GM12878 (cell line): ENCODE results near the gene PI4KA. TPM values are rescaled to one million over a fixed set of nuclear protein-coding genes. Genes with fewer than 3 reads are reported as not detected.

ENCODE experiments used
- ATAC-seq: fragments of 200-7000 bp; cut with Tn5 transposase; 3 replicates; pipeline ENCODE4 v1.9.1; 2020; ENCODE audit warnings: mild to moderate bottlenecking, moderate library complexity
- BruUV-seq: library from RNA; stranded (reverse); fragments of 400-500 nt; replicated peaks from 2 replicates; lab custom pipeline; 2021; lab: Mats Ljungman, UMichigan
- CTCF ChIA-PET: fragments of 300-600 bp; sonication (Branson Sonifier 250); formaldehyde crosslinking; extraction: SDS; loops from one replicate; lab custom pipeline; 2021; ENCODE audit warnings: inconsistent platforms; lab: Yijun Ruan, JAX
- POLR2A ChIA-PET: fragments of 350-600 bp; formaldehyde crosslinking; extraction: SDS; loops from one replicate; lab custom pipeline; 2021; ENCODE audit warnings: inconsistent platforms; lab: Charles Lee
- RAD21 ChIA-PET: fragments of 300-600 bp; sonication (Branson Sonifier 250); formaldehyde crosslinking; loops from one replicate; lab custom pipeline; 2023; ENCODE audit warnings: antibody characterized with exemption; ENCODE audit not compliant: unreplicated experiment; lab: Charles Lee
- SMC1A ChIA-PET: fragments of 300-600 bp; sonication (Branson Sonifier 250); formaldehyde crosslinking; loops from one replicate; lab custom pipeline; 2023; ENCODE audit not compliant: unreplicated experiment, uncharacterized antibody; lab: Charles Lee
- DNase-seq: peaks from one replicate; pipeline ENCODE4 v3.0.0-alpha.2; 2011; ENCODE audit warnings: low read depth, low spot score
- FAIRE-seq: peaks from 3 replicates; lab custom pipeline; 2011; peaks lifted over from hg19 to GRCh38; lab: Jason Lieb, UNC
- H2AFZ ChIP-seq: 2 replicates; pipeline ENCODE4 v1.6.0; 2011; ENCODE audit warnings: low read depth, low read length, control low read depth; ENCODE audit not compliant: control insufficient read depth
- H3K27ac ChIP-seq: 2 replicates; pipeline ENCODE4 v1.5.1; 2011; ENCODE audit warnings: control low read depth; ENCODE audit not compliant: control insufficient read depth, insufficient read depth
- H3K27me3 ChIP-seq, 2 experiments: replicated peaks in 1 of 2; 2 replicates each; pipeline versions ENCODE4 v1.6.0 to v1.6.1; 2011; ENCODE audit warnings: low read length in 1 of 2; ENCODE audit not compliant: control insufficient read depth in 2 of 2, insufficient read depth in 2 of 2
- H3K36me3 ChIP-seq, 2 experiments: 2 replicates each; pipeline ENCODE4 v1.5.1; 2011; ENCODE audit warnings: low read length in 1 of 2; ENCODE audit not compliant: control insufficient read depth in 2 of 2, insufficient read depth in 2 of 2
- H3K4me1 ChIP-seq: 2 replicates; pipeline ENCODE4 v1.6.1; 2011; ENCODE audit warnings: mild to moderate bottlenecking, low read length, moderate library complexity, mixed read lengths; ENCODE audit not compliant: control insufficient read depth, insufficient read depth
- H3K4me2 ChIP-seq: 2 replicates; pipeline ENCODE4 v1.6.0; 2011; ENCODE audit warnings: control low read depth; ENCODE audit not compliant: control insufficient read depth, insufficient read depth
- H3K4me3 ChIP-seq: fragments of 200-600 bp; sonication (generic); 2 replicates; pipeline ENCODE4 v1.5.1; 2016
- H3K79me2 ChIP-seq: 2 replicates; pipeline ENCODE4 v1.6.0; 2011; ENCODE audit warnings: low read length; ENCODE audit not compliant: control insufficient read depth, insufficient read depth
- H3K9ac ChIP-seq: 2 replicates; pipeline ENCODE4 v1.8.0; 2011; ENCODE audit warnings: low read length, control low read depth, mixed read lengths; ENCODE audit not compliant: control insufficient read depth, insufficient read depth
- H3K9me3 ChIP-seq: replicated peaks from 3 replicates; pipeline ENCODE4 v1.5.1; 2011; ENCODE audit warnings: mild to moderate bottlenecking, low read length; ENCODE audit not compliant: control insufficient read depth, insufficient read depth
- H4K20me1 ChIP-seq: 2 replicates; pipeline ENCODE4 v1.6.0; 2011; ENCODE audit not compliant: control insufficient read depth, insufficient read depth
- BHLHE40 ChIP-seq, 2 experiments: fragments of 450-650 bp in 1 of 2; IDR thresholded peaks; 2 replicates each; pipeline ENCODE4 v1.6.1; 2011 to 2017; ENCODE audit warnings: low read depth in 2 of 2, borderline replicate concordance in 1 of 2, improper control_type of control experiment in 1 of 2, low read length in 1 of 2, mild to moderate bottlenecking in 1 of 2
- CBFB ChIP-seq: IDR thresholded peaks from 2 replicates; pipeline ENCODE4 v1.6.1; 2016; ENCODE audit warnings: antibody characterized with exemption, low read depth
- HDAC6 ChIP-seq: fragments of 200-600 bp; sonication (generic); IDR thresholded peaks from one replicate; pipeline ENCODE4 v1.8.0; 2017; ENCODE audit warnings: antibody characterized with exemption; ENCODE audit not compliant: unreplicated experiment
- KAT2A ChIP-seq: conservative IDR thresholded peaks from 2 replicates; pipeline ENCODE4 v1.6.1; 2011; ENCODE audit warnings: low read depth, low read length; ENCODE audit not compliant: control insufficient read depth
- LARP7 ChIP-seq: fragments of 450-650 bp; IDR thresholded peaks from 2 replicates; pipeline ENCODE4 v1.6.1; 2017; ENCODE audit warnings: mild to moderate bottlenecking
- SREBF2 ChIP-seq: IDR thresholded peaks from 2 replicates; pipeline ENCODE4 v1.6.1; 2012; ENCODE audit warnings: mild to moderate bottlenecking, low read length
- ZBED1 ChIP-seq: IDR thresholded peaks from 2 replicates; pipeline ENCODE4 v1.6.1; 2016; ENCODE audit warnings: borderline replicate concordance
- WGBS: methylation state at CpG from one replicate; pipeline ENCODE4 v1.1.6; 2016; ENCODE audit warnings: low lambda C conversion rate; ENCODE audit not compliant: insufficient replicate concordance, insufficient coverage; ENCODE audit errors: missing lambda C conversion rate; 5-methylcytosine and 5-hydroxymethylcytosine counted together
- in situ Hi-C: fragments of 300-500 bp; cut with MboI; formaldehyde crosslinking; loops from 9 replicates; pipeline ENCODE4 v1.14.3; 2018; ENCODE audit warnings: mixed read lengths
- intact Hi-C: fragments of 100-400 bp; cut with micrococcal nuclease; formaldehyde crosslinking; loops from one replicate; pipeline ENCODE4 v1.14.2; 2022; ENCODE audit not compliant: unreplicated experiment
- polyA plus RNA-seq, 11 experiments: library from polyadenylated mRNA; depleted of rRNA in 4 of 11; unstranded in 6 of 11; stranded (reverse) in 5 of 11; fragments of >200 nt; fragmentation: Nextera tagmentation in 4 of 11; fragmentation: Illumina TruSeq in 1 of 11; extraction: Ambion mirVana in 4 of 11; extraction: Trizol in 1 of 11; gene quantifications; 1 replicate in 1 of 11; 2 replicates in 10 of 11; pipeline versions ENCODE4 v1.2.1 to v1.2.3, GENCODE V29; 2011 to 2016; ENCODE audit warnings: inconsistent platforms in 2 of 11, missing spikeins in 2 of 11, low read depth in 1 of 11
- total RNA-seq, 4 experiments: library from RNA; depleted of rRNA in 3 of 4; stranded (reverse); fragments of >200 nt in 3 of 4; fragmentation: Illumina TruSeq in 1 of 4; extraction: Trizol in 1 of 4; gene quantifications; 2 replicates each; pipeline versions ENCODE4 v1.2.1 to v1.2.3, GENCODE V29; 2013 to 2021
- TF ChIP-seq, protein P1 (sequence below): fragments of 450-650 bp; IDR thresholded peaks from 2 replicates; pipeline ENCODE4 v1.6.1; 2018; ENCODE audit warnings: mild to moderate bottlenecking, low read depth, moderate library complexity; ENCODE audit not compliant: partially characterized antibody

Gene PI4KA
- total and polyA plus RNA-seq, 10 of the 15 experiments (the other 5 are each of a cell fraction or from before 2014, with no cell fraction given): 4.2 to 78.4 (median 42.1) TPM

DNA sequence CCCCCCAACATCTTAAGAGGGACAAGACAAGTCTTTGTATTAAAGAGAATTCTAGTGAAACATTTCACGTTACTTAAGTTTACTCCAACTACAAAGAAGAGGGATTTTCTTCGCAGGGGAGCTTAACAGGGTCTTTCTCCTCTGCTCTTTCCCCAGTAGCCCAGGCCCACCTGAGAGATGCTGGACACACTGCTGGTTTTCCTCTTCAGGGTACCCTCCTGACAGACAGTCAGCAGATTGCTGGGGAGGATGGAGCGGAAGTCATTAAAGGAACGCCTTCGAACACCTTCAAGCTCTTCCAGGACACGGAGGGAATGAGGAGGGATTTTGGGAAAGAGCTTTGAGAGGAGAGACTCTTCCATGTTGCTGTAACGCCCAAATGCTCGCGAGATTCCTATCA is 39.1 kb downstream of the PI4KA start:
- SMC1A ChIA-PET: no interaction called here
- CTCF ChIA-PET: no interaction called here
- in situ Hi-C loops: no loop called here
- ATAC-seq: no peak
- RAD21 ChIA-PET: no interaction called here
- POLR2A ChIA-PET: no interaction called here
- intact Hi-C loops: no loop called here
- FAIRE-seq: no peak
- no peak for TF ChIP-seq HDAC6
- no peak for TF ChIP-seq LARP7
- TF ChIP-seq SREBF2: no peak
- no peak for TF ChIP-seq BHLHE40 (IDR thresholded peaks at IDR 0.05; ENCODE audit: borderline replicate concordance in 1 of 2, low read depth in 2 of 2, low read length in 1 of 2)
- TF ChIP-seq, protein P1, sequence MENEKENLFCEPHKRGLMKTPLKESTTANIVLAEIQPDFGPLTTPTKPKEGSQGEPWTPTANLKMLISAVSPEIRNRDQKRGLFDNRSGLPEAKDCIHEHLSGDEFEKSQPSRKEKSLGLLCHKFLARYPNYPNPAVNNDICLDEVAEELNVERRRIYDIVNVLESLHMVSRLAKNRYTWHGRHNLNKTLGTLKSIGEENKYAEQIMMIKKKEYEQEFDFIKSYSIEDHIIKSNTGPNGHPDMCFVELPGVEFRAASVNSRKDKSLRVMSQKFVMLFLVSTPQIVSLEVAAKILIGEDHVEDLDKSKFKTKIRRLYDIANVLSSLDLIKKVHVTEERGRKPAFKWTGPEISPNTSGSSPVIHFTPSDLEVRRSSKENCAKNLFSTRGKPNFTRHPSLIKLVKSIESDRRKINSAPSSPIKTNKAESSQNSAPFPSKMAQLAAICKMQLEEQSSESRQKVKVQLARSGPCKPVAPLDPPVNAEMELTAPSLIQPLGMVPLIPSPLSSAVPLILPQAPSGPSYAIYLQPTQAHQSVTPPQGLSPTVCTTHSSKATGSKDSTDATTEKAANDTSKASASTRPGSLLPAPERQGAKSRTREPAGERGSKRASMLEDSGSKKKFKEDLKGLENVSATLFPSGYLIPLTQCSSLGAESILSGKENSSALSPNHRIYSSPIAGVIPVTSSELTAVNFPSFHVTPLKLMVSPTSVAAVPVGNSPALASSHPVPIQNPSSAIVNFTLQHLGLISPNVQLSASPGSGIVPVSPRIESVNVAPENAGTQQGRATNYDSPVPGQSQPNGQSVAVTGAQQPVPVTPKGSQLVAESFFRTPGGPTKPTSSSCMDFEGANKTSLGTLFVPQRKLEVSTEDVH: no peak
- no peak for TF ChIP-seq CBFB
- TF ChIP-seq KAT2A: no peak
- TF ChIP-seq ZBED1: no peak
- no TSS peak for BruUV-seq
- Histone ChIP-seq H3K27me3 (no peaks in the 10 kb centered on the region), H3K79me2 (no peaks in the 10 kb centered on the region), H3K36me3 (peaks cover 10 to 11% of the 10 kb centered on the region in 2 experiments; a peak in 3 of 4 replicates), H3K9ac (no peak overlapping the region), H3K4me2 (no peak overlapping the region), H3K4me3 (no peak overlapping the region), H3K4me1 (no peaks in the 10 kb centered on the region), H4K20me1 (no peaks in the 10 kb centered on the region), H3K9me3 (no peaks in the 10 kb centered on the region), H3K27ac (no peak overlapping the region), H2AFZ (no peak overlapping the region)
- WGBS: 96% methylated on average over 9 of the region's 9 CpGs
- DNase-seq: no peak
